ENCODE data around the gene ANKRD33B.

- TF ChIP-seq POLR2AphosphoS5 (IDR thresholded peaks at IDR 0.05) (no peak), CTCF (IDR thresholded peaks at IDR 0.05) (peak in 1 of 3 donors; percentile 16), POLR2A (IDR thresholded peaks at IDR 0.05) (no peak)
Measured at GRCh38 chr5:10701567-10702039, 137.7 kb downstream of the ANKRD33B start.

Data from breast epithelium (tissue), 3 donors.